A549 (cell line): Measurements from ENCODE around the gene INO80D. TPM values are rescaled to one million over a fixed set of nuclear protein-coding genes. Genes with fewer than 3 reads are reported as not detected.

ENCODE experiments used
- ATAC-seq, 2 experiments: fragments of 200-7000 bp in 1 of 2; fragments of >200 bp in 1 of 2; cut with Nextera tagmentation in 1 of 2; cut with Tn5 transposase in 1 of 2; 3 replicates each; pipeline versions ENCODE4 v1.8.0 to v1.9.1; 2018 to 2020; ENCODE audit warnings: mild to moderate bottlenecking in 1 of 2, moderate library complexity in 1 of 2
- CTCF ChIA-PET: fragments of 300-600 bp; sonication (Branson Sonifier 250); formaldehyde crosslinking; extraction: SDS; loops from one replicate; lab custom pipeline; 2021; ENCODE audit warnings: antibody characterized with exemption, inconsistent platforms; lab: Yijun Ruan, JAX
- POLR2A ChIA-PET: fragments of 350-600 bp; formaldehyde crosslinking; extraction: SDS; loops from one replicate; lab custom pipeline; 2021; ENCODE audit warnings: antibody characterized with exemption, inconsistent platforms; lab: Yijun Ruan, JAX
- DNase-seq, 2 experiments: peaks; one replicate each; pipeline versions ENCODE4 v3.0.0 to v3.0.0-alpha.2; 2011 to 2016; ENCODE audit warnings: low read depth in 1 of 2, low spot score in 1 of 2
- FAIRE-seq: peaks from 2 replicates; lab custom pipeline; 2011; peaks lifted over from hg19 to GRCh38; lab: Jason Lieb, UNC
- H3K27ac ChIP-seq, 2 experiments: fragments of >200 bp; sonication (Bioruptor Twin); formaldehyde crosslinking; 3 replicates each; pipeline ENCODE4 v1.5.1; 2016 to 2017
- H3K4me1 ChIP-seq: fragments of >200 bp; sonication (Bioruptor Twin); formaldehyde crosslinking; 3 replicates; pipeline ENCODE4 v1.6.1; 2016
- H3K4me2 ChIP-seq: fragments of >200 bp; sonication (Bioruptor Twin); formaldehyde crosslinking; 3 replicates; pipeline ENCODE4 v1.6.1; 2016
- H3K4me3 ChIP-seq: fragments of >200 bp; sonication (Bioruptor Twin); formaldehyde crosslinking; 3 replicates; pipeline ENCODE4 v1.5.1; 2016
- H3K9me3 ChIP-seq: fragments of >200 bp; sonication (Bioruptor Twin); formaldehyde crosslinking; 3 replicates; pipeline ENCODE4 v1.6.1; 2016
- BCL3 ChIP-seq: fragments of >200 bp; sonication (Bioruptor Twin); formaldehyde crosslinking; IDR thresholded peaks from 3 replicates; pipeline ENCODE4 v1.6.1; 2016
- CBX8 ChIP-seq: fragments of 200-600 bp; sonication (generic); IDR thresholded peaks from 2 replicates; pipeline ENCODE4 v1.6.1; 2016
- CEBPB ChIP-seq, 2 experiments: fragments of >200 bp in 1 of 2; sonication (Bioruptor Twin) in 1 of 2; formaldehyde crosslinking in 1 of 2; IDR thresholded peaks; 2 replicates each; pipeline ENCODE4 v1.6.1; 2012 to 2016
- CTCF ChIP-seq: fragments of >200 bp; sonication (Bioruptor Twin); formaldehyde crosslinking; IDR thresholded peaks from 3 replicates; pipeline ENCODE4 v1.5.1; 2016
- FOSL2 ChIP-seq, 2 experiments: fragments of 450-650 bp in 1 of 2; fragments of >200 bp in 1 of 2; sonication (Bioruptor Twin) in 1 of 2; formaldehyde crosslinking; IDR thresholded peaks; 2 replicates each; pipeline versions ENCODE4 v1.5.0 to v1.6.1; 2016 to 2020; ENCODE audit warnings: mild to moderate bottlenecking in 1 of 2, moderate library complexity in 1 of 2
- GATA3 ChIP-seq: IDR thresholded peaks from 2 replicates; pipeline ENCODE4 v1.6.1; 2012; ENCODE audit warnings: borderline replicate concordance
- HMGXB4 ChIP-seq: fragments of 250-450 bp; sonication (Bioruptor Pico); IDR thresholded peaks from 2 replicates; pipeline ENCODE4 v1.5.0; 2021; ENCODE audit warnings: mild to moderate bottlenecking, moderate library complexity, borderline replicate concordance
- JUN ChIP-seq, 2 experiments: fragments of >200 bp; sonication (Bioruptor Twin); formaldehyde crosslinking; IDR thresholded peaks; 2 replicates in 1 of 2; 3 replicates in 1 of 2; pipeline ENCODE4 v1.6.1; 2016 to 2017
- JUNB ChIP-seq: fragments of >200 bp; sonication (Bioruptor Twin); formaldehyde crosslinking; IDR thresholded peaks from 2 replicates; pipeline ENCODE4 v1.6.1; 2016
- MAX ChIP-seq: IDR thresholded peaks from 2 replicates; pipeline ENCODE4 v1.6.1; 2012
- NR3C1 ChIP-seq: fragments of >200 bp; sonication (Bioruptor Twin); formaldehyde crosslinking; IDR thresholded peaks from 3 replicates; pipeline ENCODE4 v1.6.1; 2017
- PHF8 ChIP-seq: fragments of 200-600 bp; sonication (generic); IDR thresholded peaks from 2 replicates; pipeline ENCODE4 v1.6.1; 2016; ENCODE audit warnings: low read depth, mild to moderate bottlenecking, antibody characterized with exemption, moderate library complexity, borderline replicate concordance
- POLR2A ChIP-seq: IDR thresholded peaks from 2 replicates; pipeline ENCODE4 v1.6.1; 2012; ENCODE audit warnings: mild to moderate bottlenecking, low read length
- RAD21 ChIP-seq, 2 experiments: fragments of >200 bp in 1 of 2; sonication (Bioruptor Twin) in 1 of 2; formaldehyde crosslinking in 1 of 2; IDR thresholded peaks in 1 of 2; conservative IDR thresholded peaks in 1 of 2; 2 replicates in 1 of 2; 3 replicates in 1 of 2; pipeline ENCODE4 v1.6.1; 2012 to 2018; ENCODE audit warnings: inconsistent platforms in 1 of 2
- ZSCAN20 ChIP-seq: fragments of 250-450 bp; sonication (Bioruptor Pico); IDR thresholded peaks from 2 replicates; pipeline ENCODE4 v1.8.0; 2022; ENCODE audit warnings: mild to moderate bottlenecking, moderate library complexity
- WGBS: methylation state at CpG from one replicate; pipeline ENCODE4 v1.1.6; 2017; ENCODE audit errors: missing lambda C conversion rate; 5-methylcytosine and 5-hydroxymethylcytosine counted together
- polyA minus RNA-seq: library from RNA; depleted of rRNA, polyadenylated mRNA; stranded (reverse); fragments of >200 nt; gene quantifications from 2 replicates; pipeline ENCODE4 v1.2.3, GENCODE V29; 2011; rRNA and poly(A)+ RNA removed
- polyA plus RNA-seq, 4 experiments: library from polyadenylated mRNA; depleted of rRNA in 3 of 4; stranded (reverse); fragments of >200 nt; fragmentation: RNase III in 1 of 4; extraction: RNeasy Plus Mini Kit Qiagen cat#74134 plus additional on column Dnase treatment in 1 of 4; gene quantifications; 2 replicates in 3 of 4; 3 replicates in 1 of 4; pipeline ENCODE4 v1.2.3, GENCODE V29; 2011 to 2017

Gene INO80D
- polyA plus RNA-seq (2011; rRNA removed) (5.0 and 5.7 TPM in 2 replicates), polyA plus RNA-seq (2017; fragmentation: RNase III; extraction: RNeasy Plus Mini Kit Qiagen cat#74134 plus additional on column Dnase treatment) (1.3 to 1.8 TPM (median 1.4 TPM) in 3 replicates), polyA minus RNA-seq (48.4 and 59.8 TPM in 2 replicates)
- 0.46 and 0.70 TPM in 2 replicates for polyA plus RNA-seq (2012; cell fraction: cytosol; rRNA removed)
- polyA plus RNA-seq (2012; cell fraction: nucleus; rRNA removed): 1.3 and 2.2 TPM in 2 replicates

- H3K4me1 ChIP-seq: peaks cover 19% of the 10 kb centered on the region; the same call in 2 of the 3 replicates
- DNase-seq (peak; percentile 59 to 89), FAIRE-seq (no peak), ATAC-seq (peak; percentile 88 to 93)
- TF ChIP-seq POLR2A (peak; percentile 49), FOSL2 (IDR thresholded peaks at IDR 0.05) (no peak), FOSL2 (CRISPR knock-in tag; IDR thresholded peaks at IDR 0.05) (no peak), NR3C1 (no peak), CEBPB (IDR thresholded peaks at IDR 0.05) (no peak), BCL3 (peak; percentile 64; the same call in 2 of the 3 replicates), PHF8 (peak; percentile 100), CBX8 (peak; percentile 93; the same call in 1 of the 2 replicates), HMGXB4 (CRISPR knock-in tag) (peak; percentile 97), JUNB (no peak), MAX (peak; percentile 31; the same call in 1 of the 2 replicates), ZSCAN20 (CRISPR knock-in tag) (no peak), GATA3 (no peak), JUN (IDR thresholded peaks at IDR 0.05) (peak; percentile 70 to 80; a peak in 2 of 5 replicates), CTCF (peak; percentile 16; the same call in 1 of the 3 replicates)
- under 1% methylated on average over 35 of the region's 39 CpGs for WGBS
- ChIA-PET POLR2A (interaction anchor here (0.5 to 1.3 kb wide), 6 partner anchors 14 to 80 kb away, joined by 3 to 7 read pairs (median 4); partner anchors contain the start of genes EEF1B2 and NDUFS1), CTCF (interaction anchor here (0.7 to 1.7 kb wide), 2 partner anchors 11 to 17 kb away, joined by 3 to 7 read pairs; no protein-coding TSS in a partner anchor)
- H3K9me3 ChIP-seq: no peaks in the 10 kb centered on the region
- H3K4me2 ChIP-seq: peak within 1 kb of the TSS; percentile 93
- H3K27ac ChIP-seq: peak within 1 kb of the TSS; percentile 99
- H3K4me3 ChIP-seq: peak within 1 kb of the TSS; percentile 82
Measured at GRCh38 chr2:206085742-206086445, at the start of gene INO80D. TSS of gene INO80D (minus strand) at chr2:206086174. CDS start at chr2:206063016, 23,158 bp downstream.

- CTCF ChIA-PET: interaction anchor here (1.5 kb wide), 1 partner anchor 132 kb away, joined by 3 read pairs; no protein-coding TSS in a partner anchor
- Histone ChIP-seq H3K27ac (no peak overlapping the region), H3K4me1 (peaks cover 3% of the 10 kb centered on the region; the same call in 1 of the 3 replicates), H3K4me3 (no peak overlapping the region), H3K9me3 (no peaks in the 10 kb centered on the region)
- POLR2A ChIA-PET: no interaction called here
- no peak for FAIRE-seq
- peak in 1 of 2 experiments; percentile 49 for DNase-seq
- TF ChIP-seq RAD21 (conservative IDR thresholded peaks at IDR 0.05 in 1 of 2, IDR thresholded peaks at IDR 0.05 in 1 of 2) (peak; percentile 11 to 39; a peak in 2 of 5 replicates), CTCF (peak; percentile 21; the same call in 1 of the 3 replicates), JUNB (no peak), GATA3 (no peak)
- TF ChIP-seq, all 56 proteins: peak for 2
- H3K4me2 ChIP-seq: no peak overlapping the region
- peak; percentile 89 to 90 for ATAC-seq
Measured at GRCh38 chr2:206127656-206128055, 41.7 kb upstream of the INO80D start.
